HEK293T (cell line): Measurements from ENCODE around the gene JAZF1.

Experiments
- ARNT ChIP-seq: fragments of 450-650 bp; IDR thresholded peaks from 2 replicates; pipeline ENCODE4 v1.6.1; 2017; ENCODE audit warnings: mild to moderate bottlenecking
- ELF4 ChIP-seq: fragments of 450-650 bp; IDR thresholded peaks from 2 replicates; pipeline ENCODE4 v1.6.1; 2017; ENCODE audit warnings: antibody characterized with exemption
- FOXA1 ChIP-seq: fragments of 450-650 bp; IDR thresholded peaks from 2 replicates; pipeline ENCODE4 v1.6.1; 2016; ENCODE audit warnings: mild to moderate bottlenecking
- FOXK2 ChIP-seq: fragments of 450-650 bp; IDR thresholded peaks from 2 replicates; pipeline ENCODE4 v1.6.1; 2016; ENCODE audit warnings: mild to moderate bottlenecking
- FOXM1 ChIP-seq: fragments of 450-650 bp; IDR thresholded peaks from 2 replicates; pipeline ENCODE4 v1.6.1; 2017; ENCODE audit warnings: mild to moderate bottlenecking, borderline replicate concordance
- L3MBTL2 ChIP-seq: fragments of 450-650 bp; conservative IDR thresholded peaks from 2 replicates; pipeline ENCODE4 v1.6.1; 2016; ENCODE audit warnings: mild to moderate bottlenecking
- SP1 ChIP-seq: fragments of 450-650 bp; IDR thresholded peaks from 2 replicates; pipeline ENCODE4 v1.6.1; 2017
- SUZ12 ChIP-seq: fragments of 450-650 bp; IDR thresholded peaks from 2 replicates; pipeline ENCODE4 v1.6.1; 2016; ENCODE audit warnings: mild to moderate bottlenecking
- TARDBP ChIP-seq: fragments of 450-650 bp; IDR thresholded peaks from 2 replicates; pipeline ENCODE4 v1.6.1; 2016
- ZNF384 ChIP-seq: fragments of 450-650 bp; IDR thresholded peaks from 2 replicates; pipeline ENCODE4 v1.6.1; 2016

DNA sequence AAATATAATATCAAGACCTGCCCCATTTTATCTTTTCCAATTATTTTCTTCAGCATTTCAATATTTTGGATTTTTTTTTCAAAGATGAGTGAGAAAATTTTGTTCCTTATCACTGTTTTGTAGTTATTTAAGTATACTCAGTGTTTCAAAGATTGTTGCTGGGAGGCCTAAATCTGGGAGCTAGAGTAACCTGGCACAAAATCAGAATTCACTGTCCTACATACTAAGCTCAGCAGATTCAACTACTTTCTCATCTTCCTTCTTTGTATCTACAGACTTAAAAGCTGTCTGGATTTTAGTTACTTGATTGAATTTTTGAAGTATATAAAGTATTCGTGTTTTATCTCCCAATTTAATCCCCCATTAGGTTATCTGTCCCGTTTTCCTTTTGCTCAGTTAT lies 354.7 kb downstream of the JAZF1 start:
- no peak for TF ChIP-seq SUZ12
- no peak for TF ChIP-seq ARNT
- no peak for TF ChIP-seq ELF4
- no peak for TF ChIP-seq L3MBTL2
- no peak for TF ChIP-seq ZNF384
- TF ChIP-seq FOXK2: no peak
- TF ChIP-seq SP1: no peak
- no peak for TF ChIP-seq FOXM1
- TF ChIP-seq FOXA1: no peak
- no peak for TF ChIP-seq TARDBP
